ENCODE data around the gene TP53I3.
"Not testable (repeated sequence)": the region's sequence is repeated elsewhere in the genome, so short reads cannot be mapped to it uniquely, and the experiment has no call there.

The TP53I3 gene

GRCh38 chr2:24095171-24095677 lies 10.6 kb upstream of the TP53I3 start:
- not testable (repeated sequence) for DNase-seq

- DNase-seq: not testable (repeated sequence)
Observed at GRCh38 chr2:24093270-24093669, 8.6 kb upstream of the TP53I3 start.

GRCh38 chr2:24088821-24089359 lies 4.3 kb upstream of the TP53I3 start:
- no peak for DNase-seq

GRCh38 chr2:24087032-24087431 lies 2.4 kb upstream of the TP53I3 start:
- no peak for DNase-seq

GRCh38 chr2:24086241-24086640 lies 1.6 kb upstream of the TP53I3 start:
- no peak for DNase-seq

GRCh38 chr2:24085200-24085489 lies 511 bp upstream of the TP53I3 start:
- DNase-seq: no peak

GRCh38 chr2:24083567-24084385 lies 858 bp downstream of the TP53I3 start:
- DNase-seq: no peak

GRCh38 chr2:24082787-24083566 lies 1.7 kb downstream of the TP53I3 start:
- DNase-seq: no peak

GRCh38 chr2:24080701-24081100 lies 3.9 kb downstream of the TP53I3 start:
- no peak for DNase-seq

GRCh38 chr2:24077879-24078278 lies 6.8 kb downstream of the TP53I3 start:
- DNase-seq: no peak

- DNase-seq: no peak
Observed at GRCh38 chr2:24077535-24077877, 7.1 kb downstream of the TP53I3 start.

- no peak for DNase-seq
Observed at GRCh38 chr2:24076849-24077534, 7.6 kb downstream of the TP53I3 start.

- DNase-seq: peak; percentile 100
Observed at GRCh38 chr2:24075915-24076848, 8.5 kb downstream of the TP53I3 start, which contains the start of gene SF3B6. SF3B6 (minus strand) TSS chr2:24076326; CDS start chr2:24076229, 97 bp downstream.

- DNase-seq: no peak
Observed at GRCh38 chr2:24075259-24075658, 9.4 kb downstream of the TP53I3 start.

- no peak for DNase-seq
Observed at GRCh38 chr2:24073816-24074215, 10.8 kb downstream of the TP53I3 start.

- DNase-seq: no peak
Observed at GRCh38 chr2:24072259-24072658, 12.4 kb downstream of the TP53I3 start.

GRCh38 chr2:24065341-24065740 lies 19.3 kb downstream of the TP53I3 start:
- DNase-seq: no peak

GRCh38 chr2:24058564-24059271 lies 25.9 kb downstream of the TP53I3 start:
- no peak for DNase-seq

- DNase-seq: no peak
Observed at GRCh38 chr2:24055750-24056149, 28.9 kb downstream of the TP53I3 start.

GRCh38 chr2:24054366-24055010 lies 30.1 kb downstream of the TP53I3 start:
- no peak for DNase-seq

GRCh38 chr2:24052951-24053350 lies 31.7 kb downstream of the TP53I3 start:
- DNase-seq: no peak

Data from CD4-positive, alpha-beta T cell treated with Interleukin-17A for 4 hours (primary cell).